ENCODE measurements around the gene USPL1.
A peak's percentile ranks its signal among the peaks of the same experiment; 100 is the strongest.
"Not testable (repeated sequence)": the region's sequence is repeated elsewhere in the genome, so short reads cannot be mapped to it uniquely, and the experiment has no call there.

Gene USPL1

DNA sequence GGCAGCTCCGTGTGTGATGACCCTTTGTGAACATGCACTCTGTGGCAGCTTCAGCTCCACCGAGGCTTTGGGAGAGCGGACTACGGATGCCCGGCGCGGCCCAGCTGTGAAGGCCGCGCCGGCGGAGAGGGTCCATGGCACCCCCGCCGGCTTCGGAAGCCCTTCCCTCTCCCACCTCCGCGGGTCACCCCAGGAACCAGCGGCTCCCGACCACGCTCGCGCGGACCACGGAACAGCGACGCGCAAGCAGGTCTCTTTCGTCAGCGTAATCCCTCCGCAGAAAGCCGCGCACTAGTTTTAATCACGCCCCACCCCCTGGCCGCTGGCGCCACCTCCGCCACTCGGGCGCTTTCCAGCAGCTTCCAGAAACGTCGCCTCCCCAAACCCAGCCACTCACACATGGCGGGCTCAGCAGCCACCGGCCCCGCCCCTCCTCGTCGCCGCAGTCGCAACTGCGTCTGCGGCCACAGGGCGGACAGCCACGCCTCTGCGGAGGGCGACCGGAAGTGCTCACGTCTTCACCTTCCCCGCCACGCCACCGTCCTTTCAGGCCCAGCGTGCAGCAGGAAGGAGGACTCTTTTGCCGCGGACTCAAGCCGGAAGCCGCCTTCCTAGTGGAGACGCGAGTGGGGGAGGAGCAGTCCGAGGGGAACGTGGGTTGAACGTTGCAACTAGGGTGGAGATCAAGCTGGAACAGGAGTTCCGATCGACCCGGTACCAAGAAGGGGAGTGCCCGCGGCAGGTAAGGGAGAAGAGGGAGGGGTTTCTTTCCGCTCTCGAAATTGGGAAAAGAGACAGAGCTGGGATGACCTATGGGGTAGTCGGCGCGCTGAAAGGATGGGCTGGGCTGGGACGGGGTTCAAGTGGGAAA lies at the start of gene USPL1:
Gene USPL1, plus strand, starts transcription at position 606 of the 871 bp plus-strand sequence. CDS start 3,221 bp downstream, outside the sequence.
- DNase-seq (ENCODE audit: low read depth): peak; percentile 98

DNA sequence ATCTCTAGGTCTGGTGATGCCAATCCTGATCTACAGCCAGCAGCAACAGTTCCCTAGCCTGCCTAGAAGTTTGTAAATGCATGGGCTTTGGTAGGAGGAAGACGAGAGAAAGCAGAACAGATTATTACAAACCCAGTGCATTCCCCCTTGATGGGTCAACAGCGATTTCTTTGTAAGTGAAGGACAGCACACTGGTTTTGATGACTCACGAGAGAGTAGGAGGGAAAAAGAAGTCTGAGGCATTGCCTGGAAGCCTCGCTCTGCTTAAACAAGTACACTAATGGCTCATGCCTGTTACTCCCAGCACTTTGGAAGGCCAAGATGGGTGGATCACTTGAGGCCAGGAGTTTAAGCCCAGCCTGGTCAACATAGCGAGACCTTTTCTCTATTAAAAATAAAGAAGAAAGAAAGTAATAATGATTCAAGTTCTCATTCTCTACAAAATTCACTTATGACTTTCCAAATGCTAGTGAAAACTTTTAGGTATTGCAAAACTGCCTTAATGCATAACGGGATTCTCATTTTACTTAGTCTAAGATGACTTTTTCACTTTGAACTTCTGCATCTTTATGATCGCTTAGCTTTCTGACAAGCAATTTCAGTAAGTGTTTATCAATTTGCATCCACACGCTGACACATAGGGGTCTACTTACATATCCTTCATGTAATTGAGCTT lies 47.7 kb upstream of the USPL1 start:
- DNase-seq (ENCODE audit: low read depth): peak; percentile 89

DNA sequence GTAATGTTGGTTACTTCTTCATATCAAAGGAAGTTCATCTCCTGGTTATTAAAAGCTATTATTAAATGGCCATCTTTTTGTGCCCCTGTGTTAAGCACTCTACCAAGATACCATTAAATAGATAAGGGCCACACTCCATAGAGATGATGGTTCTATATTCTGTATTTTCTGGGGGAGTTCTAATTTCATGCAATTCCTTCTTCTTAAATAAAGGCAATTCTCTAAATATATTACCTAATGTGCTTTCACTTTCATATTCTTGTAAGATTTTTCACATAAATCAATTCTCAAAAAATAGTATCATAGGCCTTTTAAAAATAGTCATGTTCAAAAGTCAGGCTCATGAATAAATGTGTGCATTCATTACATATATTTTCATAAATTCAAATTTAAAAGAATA lies 47.0 kb upstream of the USPL1 start:
- DNase-seq (ENCODE audit: low read depth): no peak

DNA sequence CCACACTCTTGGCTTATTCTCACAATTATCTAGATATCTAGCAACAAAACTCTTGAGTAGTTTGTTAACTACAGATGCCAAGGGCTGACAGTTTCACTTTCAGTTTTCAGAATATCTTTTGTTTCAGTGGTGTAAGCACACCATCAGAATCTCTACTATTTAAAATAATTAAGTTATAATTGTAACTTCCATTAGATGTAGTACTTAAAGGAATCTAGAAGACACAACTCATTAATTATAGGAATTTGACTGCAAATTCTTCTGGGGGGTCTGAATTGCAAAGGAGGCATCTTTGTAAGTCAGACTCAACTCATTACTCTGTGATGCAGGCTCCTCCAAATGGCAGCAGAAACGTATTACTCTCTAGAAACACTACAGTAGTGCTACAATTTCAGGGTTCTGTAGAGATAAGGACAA lies 44.9 kb upstream of the USPL1 start:
- peak; percentile 41 for DNase-seq (ENCODE audit: low read depth)

DNA sequence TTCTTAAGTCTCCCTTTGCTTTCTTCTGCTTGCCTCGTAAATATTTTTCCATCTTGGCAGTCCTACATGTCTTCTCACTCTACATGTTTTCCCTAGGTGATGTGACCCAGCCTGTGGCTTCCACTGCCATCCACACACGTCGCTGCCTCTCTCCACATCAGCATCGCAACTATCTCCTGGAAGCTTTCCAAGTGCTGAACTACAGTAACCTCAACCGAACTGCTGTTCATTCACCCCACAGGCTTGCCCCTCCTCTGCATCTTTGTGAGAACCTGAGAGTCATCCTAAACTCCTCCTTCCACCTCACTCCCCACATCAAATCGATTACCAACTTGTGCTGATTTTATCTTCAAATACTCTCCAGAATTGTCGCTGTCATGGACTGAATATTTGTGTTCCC lies 41.2 kb upstream of the USPL1 start:
- DNase-seq (ENCODE audit: low read depth): no peak

DNA sequence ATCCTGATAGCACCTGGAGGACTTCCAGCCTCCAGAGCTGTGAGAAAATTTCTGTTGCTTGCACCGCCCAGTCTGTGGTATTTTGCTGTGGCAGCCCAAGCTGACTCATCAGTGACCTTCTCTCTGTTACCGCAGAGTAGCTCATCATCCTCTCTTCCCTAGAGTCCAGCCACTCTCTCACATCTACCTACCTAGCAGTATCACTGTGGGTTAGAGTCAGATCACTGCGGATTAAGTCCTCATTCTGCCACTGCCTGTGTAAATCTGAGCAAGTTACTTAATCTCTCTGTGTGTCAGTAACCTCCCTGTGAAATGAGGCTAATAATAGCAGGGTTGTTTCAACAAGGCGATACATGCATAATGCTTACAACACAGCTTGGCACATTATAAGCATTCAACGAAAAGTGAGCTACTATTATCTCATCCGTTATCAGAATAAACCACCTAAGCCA lies 40.3 kb upstream of the USPL1 start:
- peak; percentile 41 for DNase-seq (ENCODE audit: low read depth)

DNA sequence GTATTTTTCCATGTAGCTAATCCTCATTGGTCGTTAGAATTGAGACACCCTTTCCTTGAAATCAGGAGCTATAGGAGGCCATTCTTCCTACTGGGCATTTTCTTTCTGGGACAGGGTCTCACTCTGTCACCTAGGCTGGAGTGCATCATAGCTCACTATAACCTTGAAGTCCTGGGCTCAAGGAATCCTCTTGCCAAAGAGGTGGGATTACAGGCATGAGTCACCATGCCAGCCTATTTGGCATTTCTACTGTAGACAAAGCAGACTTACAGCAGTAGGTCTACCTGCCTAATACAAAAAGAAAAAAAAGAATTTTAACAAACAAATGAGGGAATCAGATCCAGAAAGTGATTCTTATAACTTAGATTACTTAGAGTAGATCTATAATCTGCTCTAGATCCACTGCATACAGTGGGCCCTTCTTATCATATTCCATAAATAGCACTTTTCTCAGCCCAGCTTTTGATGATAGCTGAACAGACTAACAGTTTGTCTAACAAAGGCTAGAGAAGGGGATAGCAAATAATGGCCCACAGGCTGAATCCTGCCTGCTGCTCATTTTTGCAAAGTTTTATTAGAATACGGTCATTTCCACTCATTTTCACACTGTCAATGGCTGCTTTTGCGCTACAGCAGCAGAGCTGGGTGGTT lies 36.7 kb upstream of the USPL1 start:
- DNase-seq (ENCODE audit: low read depth): no peak

DNA sequence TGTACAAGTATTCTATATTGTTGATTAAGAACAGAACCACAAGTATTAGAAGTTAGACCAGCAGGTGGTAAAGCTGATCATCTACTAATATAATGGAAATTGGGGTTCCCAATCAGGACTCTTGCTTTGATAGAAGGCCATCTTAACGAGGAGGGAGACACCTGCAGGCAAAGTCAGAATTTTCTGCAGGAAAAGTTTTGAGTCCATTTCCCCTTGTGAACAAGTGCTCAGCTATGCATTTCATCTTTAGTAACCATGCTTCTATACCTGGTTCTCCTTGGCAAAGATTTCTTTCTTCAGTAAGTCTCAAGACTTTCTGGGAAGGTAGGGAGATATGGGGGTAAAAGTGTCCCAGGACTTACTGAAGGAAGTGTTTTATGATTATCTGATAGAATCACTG lies 36.1 kb upstream of the USPL1 start:
- DNase-seq (ENCODE audit: low read depth): no peak

DNA sequence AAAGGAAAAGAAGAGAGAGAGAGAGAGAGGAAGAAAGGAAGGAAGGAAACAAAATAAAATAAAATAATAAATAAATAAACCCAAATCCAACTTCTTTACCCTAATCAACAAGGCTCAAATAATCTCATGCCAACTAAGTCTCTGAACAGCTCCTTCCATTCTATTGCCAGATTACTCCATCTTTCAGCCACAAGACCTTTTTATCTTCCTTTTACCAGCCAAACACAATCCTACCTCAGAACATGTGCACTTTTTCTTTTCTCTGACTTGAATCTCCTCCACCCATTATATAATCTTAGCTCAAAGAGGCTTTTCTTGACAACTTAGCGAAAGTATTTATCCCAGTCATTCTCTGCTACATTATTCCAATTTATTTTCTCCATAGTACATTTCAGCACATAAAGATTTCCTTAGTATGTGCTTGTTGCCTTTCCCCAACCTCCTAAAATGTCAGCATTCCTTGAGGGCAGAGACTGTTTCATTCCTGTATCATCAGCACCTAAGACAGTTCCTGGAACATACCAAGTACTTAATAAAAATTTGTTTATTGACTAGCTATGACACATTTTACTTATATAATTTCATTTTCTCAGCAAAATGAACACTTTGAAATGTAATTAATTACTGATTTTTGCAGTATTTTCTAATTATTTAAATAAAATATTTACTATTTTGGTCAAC lies 33.5 kb upstream of the USPL1 start:
- DNase-seq (ENCODE audit: low read depth): no peak

DNA sequence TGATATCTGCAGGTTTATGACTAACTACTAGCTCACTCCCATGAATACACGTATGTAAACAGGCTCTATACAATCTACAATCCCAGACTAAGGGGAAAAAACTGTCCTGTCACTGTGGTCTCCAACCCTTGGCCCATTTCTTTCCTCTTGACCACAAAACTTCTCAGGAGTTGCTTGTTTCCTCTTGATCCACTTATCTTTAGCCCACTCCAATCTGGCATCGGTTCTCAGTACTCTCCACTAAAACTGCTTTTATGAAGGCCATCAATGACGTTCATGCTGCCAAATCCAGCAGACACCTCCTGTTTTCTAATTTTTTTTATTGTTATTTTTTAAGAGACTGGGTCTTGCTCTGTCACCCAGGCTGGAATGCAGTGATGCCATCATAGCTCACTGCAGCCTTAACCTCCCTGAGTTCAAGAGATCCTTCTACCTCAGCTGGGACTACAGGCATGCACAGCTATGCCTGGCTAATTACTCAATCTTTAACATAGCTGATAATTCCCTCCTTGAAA lies 31.9 kb upstream of the USPL1 start:
- no peak for DNase-seq (ENCODE audit: low read depth)

DNA sequence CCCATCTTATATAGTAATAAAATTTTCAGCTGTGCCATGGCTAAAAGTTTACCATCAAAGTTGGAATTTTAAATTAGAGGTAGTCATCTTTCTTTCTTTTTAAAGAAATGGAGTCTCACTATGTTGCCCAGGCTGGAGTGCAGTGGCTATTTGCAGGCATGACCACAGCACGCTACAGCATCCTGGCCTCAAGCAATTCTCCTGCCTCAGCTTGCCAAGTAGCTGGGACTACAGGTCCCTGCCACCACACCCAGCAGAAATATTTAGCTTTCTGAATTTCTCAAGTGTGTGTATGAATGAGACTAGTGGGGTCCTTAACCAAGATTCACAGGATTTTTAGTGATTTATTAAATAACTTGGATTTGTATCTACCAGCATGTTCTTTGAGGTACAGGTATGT lies 30.5 kb upstream of the USPL1 start:
- no peak for DNase-seq (ENCODE audit: low read depth)

DNA sequence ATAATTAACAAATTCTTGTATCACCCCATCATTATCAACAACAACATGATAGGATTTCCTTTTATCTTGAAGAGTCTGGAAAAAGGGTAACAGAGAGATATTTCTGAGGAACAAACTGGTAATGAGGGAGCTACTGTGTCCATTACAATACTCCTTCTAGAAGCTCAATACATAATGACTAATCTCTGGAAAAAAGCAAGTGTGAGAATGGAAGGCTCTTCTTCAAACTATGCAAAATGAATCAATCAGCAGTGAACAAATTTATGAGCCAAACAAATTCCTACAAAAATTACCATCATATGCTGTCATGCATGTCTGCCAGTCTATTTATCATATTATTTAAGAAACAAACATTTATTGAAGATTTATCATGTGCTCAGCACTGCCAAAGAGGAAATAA lies 30.0 kb upstream of the USPL1 start:
- DNase-seq (ENCODE audit: low read depth): no peak

DNA sequence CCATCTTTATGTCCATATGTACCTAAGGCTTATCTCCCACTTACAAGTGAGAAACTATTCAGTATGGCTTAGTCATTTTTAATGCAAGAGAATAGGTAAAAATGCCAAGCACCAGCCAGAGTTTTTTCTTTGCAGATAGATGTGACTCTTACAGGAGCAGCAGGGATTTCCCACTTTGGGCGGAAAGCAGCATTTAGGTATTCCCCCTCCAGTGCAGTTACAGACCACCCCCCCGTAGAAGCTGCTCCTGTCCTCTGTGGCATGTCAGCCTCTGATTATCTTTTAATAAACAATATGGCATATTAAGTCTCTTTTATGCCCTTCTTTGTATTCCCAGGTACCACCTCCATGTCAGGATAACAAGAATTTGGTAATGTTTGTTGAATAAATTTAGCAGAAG lies 24.7 kb upstream of the USPL1 start:
- DNase-seq (ENCODE audit: low read depth): no peak

DNA sequence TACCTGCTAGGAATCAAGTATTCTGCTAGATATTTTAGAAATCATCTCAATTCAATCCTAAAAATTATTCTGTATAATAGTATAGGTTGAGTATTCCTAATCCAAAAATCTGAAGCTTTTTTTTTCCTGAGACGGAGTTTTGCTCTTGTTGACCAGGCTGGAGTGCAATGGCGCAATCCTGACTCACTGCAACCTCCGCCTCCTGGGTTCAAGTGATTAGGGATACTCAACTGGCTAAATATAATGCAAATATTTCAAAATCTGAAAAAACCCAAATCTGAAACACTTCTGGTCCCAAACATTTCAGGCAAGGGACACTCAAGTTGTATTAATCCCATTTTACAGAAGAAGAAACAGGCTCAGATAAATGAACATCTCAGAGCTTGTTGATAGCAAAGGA lies 17.2 kb upstream of the USPL1 start:
- no peak for DNase-seq (ENCODE audit: low read depth)

DNA sequence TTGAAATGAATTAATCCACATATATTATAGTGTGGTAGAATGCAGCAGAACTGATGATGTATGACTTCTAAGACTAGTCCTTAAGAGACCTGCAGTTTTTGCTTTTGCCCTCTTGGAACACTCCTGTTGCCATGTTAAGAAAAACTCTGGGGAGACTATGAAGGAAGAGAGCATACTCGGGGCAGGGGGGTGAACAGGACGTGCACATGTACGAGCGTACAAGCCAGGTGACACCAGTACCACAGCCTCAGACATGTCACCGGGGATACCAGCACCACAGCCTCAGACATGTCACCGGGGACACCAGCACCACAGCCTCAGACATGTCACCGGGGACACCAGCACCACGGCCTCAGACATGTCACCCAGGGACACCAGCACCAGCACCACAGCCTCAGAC lies 15.9 kb upstream of the USPL1 start:
- no peak for DNase-seq (ENCODE audit: low read depth)

DNA sequence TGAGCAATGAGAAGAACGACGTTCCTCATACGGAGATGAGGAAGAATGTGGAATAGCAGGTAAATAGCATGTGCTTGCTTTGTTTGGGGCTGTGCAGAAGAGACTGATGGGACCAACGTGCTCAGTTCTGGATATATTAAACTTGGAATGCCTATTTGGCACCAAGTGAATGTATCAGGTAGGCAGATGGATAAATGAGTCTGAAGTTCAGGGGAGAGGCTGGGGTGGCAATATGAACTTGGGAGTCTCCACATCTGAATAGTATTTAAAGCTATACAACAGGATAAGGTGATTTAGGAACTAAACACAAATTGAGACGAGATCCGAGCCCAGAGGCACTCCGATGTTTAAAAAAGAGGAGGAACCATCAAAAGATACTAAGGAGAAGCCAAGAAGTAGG lies 12.7 kb upstream of the USPL1 start:
- DNase-seq (ENCODE audit: low read depth): no peak

DNA sequence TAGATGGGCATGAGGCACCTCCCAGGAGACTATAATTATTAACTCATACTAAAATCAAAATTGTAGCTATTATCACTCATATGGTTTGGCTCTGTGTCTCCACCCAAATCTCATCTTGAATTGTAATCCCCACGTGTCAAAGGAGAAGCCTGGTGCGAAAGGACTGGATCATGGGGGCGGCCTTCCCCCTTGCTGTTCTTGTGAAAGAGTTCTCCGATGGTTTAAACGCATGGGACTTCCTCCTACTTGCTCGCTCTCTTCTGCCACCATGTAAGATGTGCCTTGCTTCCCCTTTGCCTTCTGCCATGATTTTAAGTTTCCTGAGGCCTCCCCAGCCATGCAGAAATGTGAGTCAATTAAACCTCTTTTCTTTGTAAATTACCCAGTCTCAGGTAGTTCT lies 10.5 kb upstream of the USPL1 start:
- DNase-seq (ENCODE audit: low read depth): not testable (repeated sequence)

DNA sequence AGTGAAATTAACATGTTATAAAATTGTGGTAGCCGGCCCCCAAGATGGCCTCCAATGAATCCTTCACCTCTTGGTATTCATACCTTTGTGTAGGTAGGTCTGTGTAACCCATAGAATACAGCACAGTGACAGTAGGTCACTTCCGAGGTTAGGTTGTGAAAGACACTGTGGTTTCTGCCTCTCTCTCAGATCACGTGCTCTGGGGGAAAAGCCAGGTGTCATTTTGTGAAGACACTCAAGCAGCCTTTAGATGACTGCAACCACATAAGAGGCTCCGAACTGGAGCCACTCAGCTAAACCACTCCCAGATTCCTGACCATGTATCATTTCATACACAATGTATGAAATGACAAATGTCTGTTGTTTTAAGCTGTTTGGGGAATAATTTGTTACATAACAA lies 9.8 kb upstream of the USPL1 start:
- no peak for DNase-seq (ENCODE audit: low read depth)

DNA sequence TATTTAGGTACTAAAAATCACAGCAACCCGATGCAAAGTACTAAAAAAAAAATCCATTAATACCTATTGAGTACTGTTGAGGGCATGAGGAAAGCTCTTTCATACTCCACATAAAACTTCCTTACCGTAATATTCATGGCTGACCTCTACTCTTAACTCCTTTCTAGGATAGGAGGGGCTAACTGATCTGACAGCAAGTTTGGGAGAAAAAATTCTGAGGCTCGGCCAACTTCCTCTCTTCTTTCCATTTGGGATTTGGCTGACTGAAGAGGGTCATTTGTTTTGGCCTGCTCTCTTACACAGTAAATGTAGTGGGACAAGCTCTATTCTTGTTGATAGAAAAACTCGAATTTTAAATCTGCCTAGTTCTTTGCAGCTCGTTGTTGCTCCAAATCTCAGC lies 9.4 kb upstream of the USPL1 start:
- DNase-seq (ENCODE audit: low read depth): no peak

DNA sequence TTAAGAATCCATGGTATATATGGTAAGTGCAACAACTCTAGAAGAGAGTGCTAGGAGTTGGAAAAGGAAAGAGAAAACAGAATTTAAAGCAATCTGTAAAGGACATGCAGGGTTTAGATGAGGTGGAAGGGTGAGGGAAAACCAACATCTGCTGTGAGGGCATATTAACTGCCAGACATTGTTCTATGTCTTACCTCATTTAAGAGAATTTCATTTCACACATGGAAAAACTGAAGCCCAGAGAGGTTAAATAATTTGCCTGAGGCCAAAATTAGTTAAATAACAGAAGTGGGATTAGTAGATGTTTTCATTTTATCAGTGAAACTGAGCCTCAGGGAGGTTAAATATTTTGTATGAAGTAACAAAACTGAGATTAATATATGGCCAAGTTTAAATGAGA lies 7.4 kb upstream of the USPL1 start:
- DNase-seq (ENCODE audit: low read depth): no peak

DNA sequence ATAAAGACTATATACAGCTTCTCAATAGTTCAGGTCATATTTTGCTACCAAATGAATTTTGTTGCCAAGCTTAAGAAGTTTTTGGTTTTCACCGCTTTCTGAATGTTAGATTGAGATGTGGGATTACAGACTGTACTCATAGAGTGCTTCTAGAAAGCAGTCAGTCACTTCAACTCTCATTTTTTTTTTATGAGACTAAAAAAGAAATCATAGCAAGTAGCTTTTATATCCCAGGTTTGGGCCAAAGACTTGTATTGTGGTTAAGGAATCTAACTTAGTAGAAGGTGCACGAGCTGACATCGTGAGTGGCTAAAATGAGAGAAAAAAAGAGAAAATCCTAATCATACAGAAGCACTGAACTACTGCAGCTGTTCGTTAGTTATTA lies 2.2 kb upstream of the USPL1 start:
- no peak for DNase-seq (ENCODE audit: low read depth)

DNA sequence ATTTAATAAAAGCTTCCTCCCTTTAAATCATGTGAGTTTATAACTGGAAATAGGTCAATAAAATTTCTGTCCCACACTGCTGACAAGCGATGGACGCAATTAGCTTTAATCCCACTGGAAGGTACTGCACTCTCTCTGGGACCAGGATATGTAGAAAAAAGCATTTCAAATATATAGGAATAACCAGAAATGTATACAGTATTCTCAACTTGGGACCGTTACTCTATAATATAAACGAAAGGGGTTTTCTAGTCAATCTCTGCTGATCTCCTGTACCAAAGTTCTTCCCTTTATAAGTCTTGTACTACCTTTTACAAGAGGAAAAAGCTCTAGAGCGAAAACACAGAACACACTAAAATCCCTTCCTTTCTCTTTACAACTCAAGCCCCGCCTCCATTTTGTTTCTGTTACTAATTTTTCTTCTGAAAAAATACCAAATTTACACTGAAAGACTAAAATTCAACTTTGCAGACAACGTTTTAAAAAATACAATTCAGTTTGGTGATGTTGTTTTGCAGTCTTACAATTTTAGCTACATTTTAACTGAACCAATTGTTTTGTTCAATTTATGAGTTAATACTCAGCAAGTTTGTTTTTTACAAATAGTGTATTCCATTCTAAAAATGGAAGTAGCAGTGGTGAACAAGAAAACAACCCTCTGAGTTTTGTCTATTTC lies 1.7 kb upstream of the USPL1 start:
- DNase-seq (ENCODE audit: low read depth): peak; percentile 31

All from fibroblast of the conjunctiva (primary cell).